ENCODE data around the gene BIRC6.
A peak's percentile ranks its signal among the peaks of the same experiment; 100 is the strongest.
"Not testable (repeated sequence)": the region's sequence is repeated elsewhere in the genome, so short reads cannot be mapped to it uniquely, and the experiment has no call there.

BIRC6 gene, protein sequence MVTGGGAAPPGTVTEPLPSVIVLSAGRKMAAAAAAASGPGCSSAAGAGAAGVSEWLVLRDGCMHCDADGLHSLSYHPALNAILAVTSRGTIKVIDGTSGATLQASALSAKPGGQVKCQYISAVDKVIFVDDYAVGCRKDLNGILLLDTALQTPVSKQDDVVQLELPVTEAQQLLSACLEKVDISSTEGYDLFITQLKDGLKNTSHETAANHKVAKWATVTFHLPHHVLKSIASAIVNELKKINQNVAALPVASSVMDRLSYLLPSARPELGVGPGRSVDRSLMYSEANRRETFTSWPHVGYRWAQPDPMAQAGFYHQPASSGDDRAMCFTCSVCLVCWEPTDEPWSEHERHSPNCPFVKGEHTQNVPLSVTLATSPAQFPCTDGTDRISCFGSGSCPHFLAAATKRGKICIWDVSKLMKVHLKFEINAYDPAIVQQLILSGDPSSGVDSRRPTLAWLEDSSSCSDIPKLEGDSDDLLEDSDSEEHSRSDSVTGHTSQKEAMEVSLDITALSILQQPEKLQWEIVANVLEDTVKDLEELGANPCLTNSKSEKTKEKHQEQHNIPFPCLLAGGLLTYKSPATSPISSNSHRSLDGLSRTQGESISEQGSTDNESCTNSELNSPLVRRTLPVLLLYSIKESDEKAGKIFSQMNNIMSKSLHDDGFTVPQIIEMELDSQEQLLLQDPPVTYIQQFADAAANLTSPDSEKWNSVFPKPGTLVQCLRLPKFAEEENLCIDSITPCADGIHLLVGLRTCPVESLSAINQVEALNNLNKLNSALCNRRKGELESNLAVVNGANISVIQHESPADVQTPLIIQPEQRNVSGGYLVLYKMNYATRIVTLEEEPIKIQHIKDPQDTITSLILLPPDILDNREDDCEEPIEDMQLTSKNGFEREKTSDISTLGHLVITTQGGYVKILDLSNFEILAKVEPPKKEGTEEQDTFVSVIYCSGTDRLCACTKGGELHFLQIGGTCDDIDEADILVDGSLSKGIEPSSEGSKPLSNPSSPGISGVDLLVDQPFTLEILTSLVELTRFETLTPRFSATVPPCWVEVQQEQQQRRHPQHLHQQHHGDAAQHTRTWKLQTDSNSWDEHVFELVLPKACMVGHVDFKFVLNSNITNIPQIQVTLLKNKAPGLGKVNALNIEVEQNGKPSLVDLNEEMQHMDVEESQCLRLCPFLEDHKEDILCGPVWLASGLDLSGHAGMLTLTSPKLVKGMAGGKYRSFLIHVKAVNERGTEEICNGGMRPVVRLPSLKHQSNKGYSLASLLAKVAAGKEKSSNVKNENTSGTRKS (N-terminal part only)

GRCh38 chr2:32356681-32357317 is at the start of gene BIRC6:
Gene BIRC6, plus strand, starts transcription at chr2:32357023. Its CDS starts 139 bp downstream, at chr2:32357162.
- peak; percentile 80 to 88 (median 82) for DNase-seq

GRCh38 chr2:32310577-32310976 is 46.2 kb upstream of the BIRC6 start:
- no peak for DNase-seq

- DNase-seq: no peak
Measured at GRCh38 chr2:32314886-32315285, 41.9 kb upstream of the BIRC6 start.

- DNase-seq: not testable (repeated sequence)
Measured at GRCh38 chr2:32328679-32329078, 28.1 kb upstream of the BIRC6 start.

DNA sequence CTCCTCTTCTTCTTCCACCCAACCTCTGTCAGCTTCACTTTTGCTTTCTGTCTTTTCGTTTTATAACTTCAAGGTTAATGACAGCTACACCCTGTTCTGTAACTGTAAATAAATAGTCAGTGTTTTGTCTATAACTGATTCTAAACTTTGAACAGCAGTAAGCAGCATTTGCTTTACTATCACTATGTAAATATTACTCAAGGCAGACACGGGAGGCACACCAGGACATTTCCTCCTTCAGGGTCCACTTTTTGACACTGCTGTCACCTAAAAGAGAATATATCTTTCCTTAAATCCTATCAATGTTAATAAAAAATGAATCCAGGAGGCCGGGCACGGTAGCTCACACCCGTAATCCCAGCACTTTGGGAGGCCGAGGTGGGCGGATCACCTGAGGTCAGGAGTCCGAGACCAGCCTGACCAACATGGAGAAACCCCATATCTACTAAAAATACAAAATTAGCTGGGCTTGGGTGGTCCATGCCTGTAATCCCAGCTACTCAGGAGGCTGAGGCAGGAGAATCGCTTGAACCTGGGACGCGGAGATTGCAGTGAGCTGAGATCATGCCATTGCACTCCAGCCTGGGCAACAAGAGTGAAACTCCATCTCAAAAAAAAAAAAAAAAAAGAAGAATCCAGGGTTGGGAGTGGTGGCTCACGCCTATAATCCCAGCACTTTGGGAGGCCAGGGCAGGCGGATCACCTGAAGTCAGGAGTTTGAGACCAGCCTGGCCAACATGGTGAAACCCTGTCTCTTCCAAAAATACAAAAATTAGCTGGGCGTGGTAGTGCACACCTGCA is 27.4 kb upstream of the BIRC6 start:
- DNase-seq: not testable (repeated sequence)

- DNase-seq: no peak
Measured at GRCh38 chr2:32330136-32330535, 26.7 kb upstream of the BIRC6 start.

- no peak for DNase-seq
Measured at GRCh38 chr2:32342801-32343200, 14.0 kb upstream of the BIRC6 start.

GRCh38 chr2:32350797-32351196 is 6.0 kb upstream of the BIRC6 start:
- DNase-seq: not testable (repeated sequence)

GRCh38 chr2:32355976-32356680 is 695 bp upstream of the BIRC6 start:
- no peak for DNase-seq

- DNase-seq: peak in 3 of 4 experiments; percentile 22 to 38 (median 31)
Measured at GRCh38 chr2:32357318-32358110, 691 bp downstream of the BIRC6 start.

DNA sequence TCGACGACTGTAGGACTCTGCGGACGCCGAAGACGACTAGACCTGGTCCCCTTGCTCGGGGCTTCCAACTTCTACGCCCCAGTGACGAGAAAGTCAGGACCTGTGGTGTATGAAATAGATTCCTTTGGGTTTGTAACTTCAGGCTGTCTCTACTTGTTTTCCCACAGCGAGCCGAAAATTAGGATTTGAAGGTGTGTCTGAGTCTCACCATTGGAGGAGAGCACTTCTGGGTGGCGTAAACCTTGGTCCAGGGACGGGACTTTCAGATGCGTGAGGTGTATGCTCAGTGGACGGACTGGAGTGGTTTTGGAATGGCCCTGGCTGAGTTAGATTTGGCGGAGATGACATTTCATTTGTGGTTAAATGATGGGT is 1.3 kb downstream of the BIRC6 start:
- no peak for DNase-seq

- DNase-seq: no peak
Measured at GRCh38 chr2:32360416-32360815, 3.6 kb downstream of the BIRC6 start.

- DNase-seq: not testable (repeated sequence)
Measured at GRCh38 chr2:32362997-32363396, 6.2 kb downstream of the BIRC6 start.

DNA sequence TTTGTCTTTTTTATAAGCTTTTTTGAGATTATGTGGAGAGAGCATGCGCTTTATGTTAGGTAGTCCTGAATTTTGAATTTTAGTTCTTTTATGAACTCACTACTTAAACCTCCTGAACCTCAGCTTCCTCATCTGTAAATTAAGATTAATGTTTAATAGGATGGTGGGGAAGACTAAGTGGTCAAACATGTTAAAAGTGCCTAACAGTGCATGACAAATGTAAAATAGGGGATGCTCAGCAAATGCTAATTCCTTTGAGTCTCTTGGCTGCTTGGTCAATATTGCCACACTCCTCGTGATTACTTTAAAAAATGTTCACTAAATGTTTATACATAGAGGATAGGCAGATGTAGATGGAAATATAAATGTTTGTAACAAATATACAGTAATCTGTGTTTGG is 6.8 kb downstream of the BIRC6 start:
- DNase-seq: no peak

DNA sequence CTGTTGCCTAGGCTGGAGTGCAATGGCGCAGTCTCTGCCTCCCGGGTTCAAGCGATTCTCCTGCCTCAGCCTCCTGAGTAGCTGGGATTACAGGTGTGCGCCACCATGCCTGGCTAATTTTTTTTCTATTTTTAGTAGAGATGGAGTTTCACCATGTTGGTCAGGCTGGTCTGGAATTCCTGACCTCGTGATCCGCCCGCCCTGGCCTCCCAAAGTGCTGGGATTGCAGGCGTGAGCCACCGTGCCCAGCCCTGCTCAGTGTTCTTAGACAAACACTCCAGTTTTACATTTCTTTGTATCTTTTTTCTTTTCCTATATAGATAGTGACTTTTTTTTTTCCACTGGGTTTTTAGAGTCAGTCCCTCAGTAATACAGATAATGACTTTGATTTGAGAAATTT is 7.5 kb downstream of the BIRC6 start:
- DNase-seq: not testable (repeated sequence)

DNA sequence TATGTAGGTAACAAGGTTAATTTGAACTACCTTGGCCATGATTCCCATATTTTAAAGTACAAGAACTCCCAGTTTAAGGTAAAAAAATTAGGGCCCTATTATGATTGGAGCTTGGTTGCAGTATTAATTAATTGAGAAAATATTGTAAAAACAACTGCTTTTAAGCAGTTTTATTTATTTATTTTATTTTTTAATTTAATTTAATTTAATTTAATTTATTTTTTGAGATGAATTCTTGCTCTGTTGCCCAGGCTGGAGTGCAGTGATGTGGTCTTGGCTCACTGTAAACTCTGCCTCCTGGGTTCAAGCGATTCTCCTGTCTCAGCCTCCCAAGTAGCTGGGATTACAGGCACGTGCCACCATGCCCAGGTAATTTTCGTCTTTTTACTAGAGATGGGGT is 8.9 kb downstream of the BIRC6 start:
- not testable (repeated sequence) for DNase-seq

DNA sequence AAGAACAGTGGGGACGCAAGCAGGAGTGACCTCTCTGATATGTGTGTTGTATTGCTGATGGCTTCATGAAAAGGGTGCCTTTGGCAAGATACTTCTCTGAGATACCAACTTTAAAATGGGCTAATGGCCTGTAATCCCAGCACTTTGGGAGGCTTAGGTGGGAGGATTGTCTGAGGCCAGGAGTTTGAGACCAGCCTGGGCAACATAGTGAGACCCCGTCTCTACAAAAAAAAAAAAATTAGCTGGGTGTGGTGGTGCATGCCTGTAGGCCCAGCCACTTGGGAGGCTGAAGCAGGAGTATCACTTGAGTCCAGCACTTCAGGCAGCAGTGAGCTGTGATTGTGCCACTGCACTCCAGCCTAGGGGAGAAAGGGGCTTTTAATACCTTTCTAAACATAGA is 9.8 kb downstream of the BIRC6 start:
- no peak for DNase-seq

- DNase-seq: no peak
Measured at GRCh38 chr2:32369222-32369621, 12.4 kb downstream of the BIRC6 start.

DNA sequence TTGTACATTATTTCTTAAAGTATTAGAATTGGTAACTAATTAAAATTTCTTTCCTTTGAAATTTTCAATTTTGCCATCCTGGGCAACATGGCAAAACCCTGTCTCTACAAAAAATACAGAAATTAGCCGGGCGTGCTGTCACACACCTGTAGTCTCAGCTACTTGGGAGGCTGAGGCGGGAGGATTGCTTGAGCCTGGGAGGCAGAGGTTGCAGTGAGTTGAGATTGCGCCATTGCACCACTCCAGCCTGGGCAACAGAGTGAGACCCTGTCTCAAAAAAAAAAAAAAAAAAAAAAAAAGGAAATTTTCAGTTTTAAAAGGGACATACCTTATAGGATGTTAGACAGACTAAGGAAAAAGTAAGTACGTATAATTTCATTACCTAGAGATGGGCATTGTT is 14.1 kb downstream of the BIRC6 start:
- not testable (repeated sequence) for DNase-seq
